HG02642 (cell line): ENCODE data around the gene C4orf50.

Source experiments
- ATAC-seq: cut with Tn5 transposase; IDR thresholded peaks from one replicate; pipeline ENCODE4 v1.9.1; 2021; ENCODE audit warnings: mild to moderate bottlenecking; ENCODE audit not compliant: unreplicated experiment, poor library complexity

Gene C4orf50

GRCh38 chr4:5928274-5928673 lies 90.0 kb downstream of the C4orf50 start:
- no peak for ATAC-seq

- no peak for ATAC-seq
These were observed 90.5 kb downstream of the C4orf50 start for GRCh38 chr4:5927747-5928146.

GRCh38 chr4:5927116-5927515 lies 91.1 kb downstream of the C4orf50 start:
- ATAC-seq, result no peak

- no peak for ATAC-seq
These were observed 91.6 kb downstream of the C4orf50 start for GRCh38 chr4:5926598-5926997.

- no peak for ATAC-seq
These were observed 92.6 kb downstream of the C4orf50 start for GRCh38 chr4:5925419-5926200.

GRCh38 chr4:5924461-5925125 lies 93.6 kb downstream of the C4orf50 start:
- no peak for ATAC-seq

- ATAC-seq, result no peak
These were observed 94.9 kb downstream of the C4orf50 start for GRCh38 chr4:5923376-5923775.

- ATAC-seq, result no peak
These were observed 95.7 kb downstream of the C4orf50 start for GRCh38 chr4:5922556-5922955.

- ATAC-seq, result no peak
These were observed 96.2 kb downstream of the C4orf50 start for GRCh38 chr4:5921981-5922380.

- ATAC-seq, result no peak
These were observed 96.9 kb downstream of the C4orf50 start for GRCh38 chr4:5921101-5921980.

GRCh38 chr4:5919571-5919970 lies 98.7 kb downstream of the C4orf50 start:
- no peak for ATAC-seq

GRCh38 chr4:5919044-5919443 lies 99.2 kb downstream of the C4orf50 start:
- no peak for ATAC-seq

- ATAC-seq, result no peak
These were observed 99.8 kb downstream of the C4orf50 start for GRCh38 chr4:5918331-5918985.

- ATAC-seq, result no peak
These were observed 100.6 kb downstream of the C4orf50 start for GRCh38 chr4:5917672-5918071.

- no peak for ATAC-seq
These were observed 102.0 kb downstream of the C4orf50 start for GRCh38 chr4:5916229-5916628.

GRCh38 chr4:5913454-5913853 lies 104.8 kb downstream of the C4orf50 start:
- ATAC-seq, result no peak

GRCh38 chr4:5912614-5913019 lies 105.6 kb downstream of the C4orf50 start:
- no peak for ATAC-seq

- no peak for ATAC-seq
These were observed 109.3 kb downstream of the C4orf50 start for GRCh38 chr4:5908876-5909427.

- no peak for ATAC-seq
These were observed 112.0 kb downstream of the C4orf50 start for GRCh38 chr4:5906191-5906590.

GRCh38 chr4:5905714-5906113 lies 112.5 kb downstream of the C4orf50 start:
- ATAC-seq, result no peak
